ENCODE results near the gene ADAP2. TPM values are rescaled to one million over a fixed set of nuclear protein-coding genes. Genes with fewer than 3 reads are reported as not detected.

The ADAP2 gene
- total and polyA plus RNA-seq, 2 of the 8 experiments (the other 6 are each of a cell fraction or from before 2014, with no cell fraction given): 0.76 to 1.1 TPM

GRCh38 chr17:30970831-30971567 is 49.3 kb downstream of the ADAP2 start, which contains the start of gene RNF135 (continued):
- TF ChIP-seq, protein P1, sequence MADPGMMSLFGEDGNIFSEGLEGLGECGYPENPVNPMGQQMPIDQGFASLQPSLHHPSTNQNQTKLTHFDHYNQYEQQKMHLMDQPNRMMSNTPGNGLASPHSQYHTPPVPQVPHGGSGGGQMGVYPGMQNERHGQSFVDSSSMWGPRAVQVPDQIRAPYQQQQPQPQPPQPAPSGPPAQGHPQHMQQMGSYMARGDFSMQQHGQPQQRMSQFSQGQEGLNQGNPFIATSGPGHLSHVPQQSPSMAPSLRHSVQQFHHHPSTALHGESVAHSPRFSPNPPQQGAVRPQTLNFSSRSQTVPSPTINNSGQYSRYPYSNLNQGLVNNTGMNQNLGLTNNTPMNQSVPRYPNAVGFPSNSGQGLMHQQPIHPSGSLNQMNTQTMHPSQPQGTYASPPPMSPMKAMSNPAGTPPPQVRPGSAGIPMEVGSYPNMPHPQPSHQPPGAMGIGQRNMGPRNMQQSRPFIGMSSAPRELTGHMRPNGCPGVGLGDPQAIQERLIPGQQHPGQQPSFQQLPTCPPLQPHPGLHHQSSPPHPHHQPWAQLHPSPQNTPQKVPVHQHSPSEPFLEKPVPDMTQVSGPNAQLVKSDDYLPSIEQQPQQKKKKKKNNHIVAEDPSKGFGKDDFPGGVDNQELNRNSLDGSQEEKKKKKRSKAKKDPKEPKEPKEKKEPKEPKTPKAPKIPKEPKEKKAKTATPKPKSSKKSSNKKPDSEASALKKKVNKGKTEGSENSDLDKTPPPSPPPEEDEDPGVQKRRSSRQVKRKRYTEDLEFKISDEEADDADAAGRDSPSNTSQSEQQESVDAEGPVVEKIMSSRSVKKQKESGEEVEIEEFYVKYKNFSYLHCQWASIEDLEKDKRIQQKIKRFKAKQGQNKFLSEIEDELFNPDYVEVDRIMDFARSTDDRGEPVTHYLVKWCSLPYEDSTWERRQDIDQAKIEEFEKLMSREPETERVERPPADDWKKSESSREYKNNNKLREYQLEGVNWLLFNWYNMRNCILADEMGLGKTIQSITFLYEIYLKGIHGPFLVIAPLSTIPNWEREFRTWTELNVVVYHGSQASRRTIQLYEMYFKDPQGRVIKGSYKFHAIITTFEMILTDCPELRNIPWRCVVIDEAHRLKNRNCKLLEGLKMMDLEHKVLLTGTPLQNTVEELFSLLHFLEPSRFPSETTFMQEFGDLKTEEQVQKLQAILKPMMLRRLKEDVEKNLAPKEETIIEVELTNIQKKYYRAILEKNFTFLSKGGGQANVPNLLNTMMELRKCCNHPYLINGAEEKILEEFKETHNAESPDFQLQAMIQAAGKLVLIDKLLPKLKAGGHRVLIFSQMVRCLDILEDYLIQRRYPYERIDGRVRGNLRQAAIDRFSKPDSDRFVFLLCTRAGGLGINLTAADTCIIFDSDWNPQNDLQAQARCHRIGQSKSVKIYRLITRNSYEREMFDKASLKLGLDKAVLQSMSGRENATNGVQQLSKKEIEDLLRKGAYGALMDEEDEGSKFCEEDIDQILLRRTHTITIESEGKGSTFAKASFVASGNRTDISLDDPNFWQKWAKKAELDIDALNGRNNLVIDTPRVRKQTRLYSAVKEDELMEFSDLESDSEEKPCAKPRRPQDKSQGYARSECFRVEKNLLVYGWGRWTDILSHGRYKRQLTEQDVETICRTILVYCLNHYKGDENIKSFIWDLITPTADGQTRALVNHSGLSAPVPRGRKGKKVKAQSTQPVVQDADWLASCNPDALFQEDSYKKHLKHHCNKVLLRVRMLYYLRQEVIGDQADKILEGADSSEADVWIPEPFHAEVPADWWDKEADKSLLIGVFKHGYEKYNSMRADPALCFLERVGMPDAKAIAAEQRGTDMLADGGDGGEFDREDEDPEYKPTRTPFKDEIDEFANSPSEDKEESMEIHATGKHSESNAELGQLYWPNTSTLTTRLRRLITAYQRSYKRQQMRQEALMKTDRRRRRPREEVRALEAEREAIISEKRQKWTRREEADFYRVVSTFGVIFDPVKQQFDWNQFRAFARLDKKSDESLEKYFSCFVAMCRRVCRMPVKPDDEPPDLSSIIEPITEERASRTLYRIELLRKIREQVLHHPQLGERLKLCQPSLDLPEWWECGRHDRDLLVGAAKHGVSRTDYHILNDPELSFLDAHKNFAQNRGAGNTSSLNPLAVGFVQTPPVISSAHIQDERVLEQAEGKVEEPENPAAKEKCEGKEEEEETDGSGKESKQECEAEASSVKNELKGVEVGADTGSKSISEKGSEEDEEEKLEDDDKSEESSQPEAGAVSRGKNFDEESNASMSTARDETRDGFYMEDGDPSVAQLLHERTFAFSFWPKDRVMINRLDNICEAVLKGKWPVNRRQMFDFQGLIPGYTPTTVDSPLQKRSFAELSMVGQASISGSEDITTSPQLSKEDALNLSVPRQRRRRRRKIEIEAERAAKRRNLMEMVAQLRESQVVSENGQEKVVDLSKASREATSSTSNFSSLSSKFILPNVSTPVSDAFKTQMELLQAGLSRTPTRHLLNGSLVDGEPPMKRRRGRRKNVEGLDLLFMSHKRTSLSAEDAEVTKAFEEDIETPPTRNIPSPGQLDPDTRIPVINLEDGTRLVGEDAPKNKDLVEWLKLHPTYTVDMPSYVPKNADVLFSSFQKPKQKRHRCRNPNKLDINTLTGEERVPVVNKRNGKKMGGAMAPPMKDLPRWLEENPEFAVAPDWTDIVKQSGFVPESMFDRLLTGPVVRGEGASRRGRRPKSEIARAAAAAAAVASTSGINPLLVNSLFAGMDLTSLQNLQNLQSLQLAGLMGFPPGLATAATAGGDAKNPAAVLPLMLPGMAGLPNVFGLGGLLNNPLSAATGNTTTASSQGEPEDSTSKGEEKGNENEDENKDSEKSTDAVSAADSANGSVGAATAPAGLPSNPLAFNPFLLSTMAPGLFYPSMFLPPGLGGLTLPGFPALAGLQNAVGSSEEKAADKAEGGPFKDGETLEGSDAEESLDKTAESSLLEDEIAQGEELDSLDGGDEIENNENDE (IDR thresholded peaks at IDR 0.05; ENCODE audit: insufficient replicate concordance, low read length): no peak
- TF ChIP-seq SUZ12 (IDR thresholded peaks at IDR 0.05; ENCODE audit: low read length) (peak; percentile 40; the same call in 1 of the 2 replicates), GTF2F1 (IDR thresholded peaks at IDR 0.05; ENCODE audit: borderline replicate concordance, low read depth, low read length) (peak; percentile 79; the same call in 1 of the 2 replicates), HDAC2 (IDR thresholded peaks at IDR 0.05; ENCODE audit: borderline replicate concordance in 1 of 2, low read depth in 2 of 2, low read length in 2 of 2) (no peak), RNF2 (IDR thresholded peaks at IDR 0.05; ENCODE audit: borderline replicate concordance, low read depth, low read length, missing control alignments, poor library complexity, severe bottlenecking) (no peak), KDM5A (IDR thresholded peaks at IDR 0.05; ENCODE audit: low read length) (no peak), TBP (IDR thresholded peaks at IDR 0.05; ENCODE audit: low read depth, low read length) (peak; percentile 65; the same call in 1 of the 2 replicates)
- TF ChIP-seq, protein P2, sequence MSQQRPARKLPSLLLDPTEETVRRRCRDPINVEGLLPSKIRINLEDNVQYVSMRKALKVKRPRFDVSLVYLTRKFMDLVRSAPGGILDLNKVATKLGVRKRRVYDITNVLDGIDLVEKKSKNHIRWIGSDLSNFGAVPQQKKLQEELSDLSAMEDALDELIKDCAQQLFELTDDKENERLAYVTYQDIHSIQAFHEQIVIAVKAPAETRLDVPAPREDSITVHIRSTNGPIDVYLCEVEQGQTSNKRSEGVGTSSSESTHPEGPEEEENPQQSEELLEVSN (IDR thresholded peaks at IDR 0.05): peak; percentile 71; the same call in 1 of the 2 replicates

Data from H1 (cell line).